ENCODE results near the gene TECTA.

DNA sequence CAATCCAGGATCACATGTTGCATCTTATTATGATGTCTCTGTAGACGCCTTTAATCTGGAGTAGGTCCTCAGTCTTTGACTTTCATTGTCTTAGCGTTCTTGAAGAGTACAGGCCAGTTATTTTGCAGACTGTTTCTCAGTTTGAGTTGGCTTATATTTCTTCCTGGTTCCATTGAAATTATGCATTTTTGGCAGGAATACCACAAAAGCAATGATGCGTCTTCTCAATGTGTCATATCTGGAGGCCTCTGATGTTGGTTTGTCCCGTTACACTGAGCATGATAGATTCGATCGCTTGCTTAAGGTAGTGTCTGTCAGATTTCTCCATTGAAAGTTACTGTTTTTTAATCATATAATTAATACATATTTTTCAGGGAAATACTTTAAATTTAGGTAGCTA, 30.6 kb downstream of the TECTA start:
- TF ChIP-seq, protein P1, sequence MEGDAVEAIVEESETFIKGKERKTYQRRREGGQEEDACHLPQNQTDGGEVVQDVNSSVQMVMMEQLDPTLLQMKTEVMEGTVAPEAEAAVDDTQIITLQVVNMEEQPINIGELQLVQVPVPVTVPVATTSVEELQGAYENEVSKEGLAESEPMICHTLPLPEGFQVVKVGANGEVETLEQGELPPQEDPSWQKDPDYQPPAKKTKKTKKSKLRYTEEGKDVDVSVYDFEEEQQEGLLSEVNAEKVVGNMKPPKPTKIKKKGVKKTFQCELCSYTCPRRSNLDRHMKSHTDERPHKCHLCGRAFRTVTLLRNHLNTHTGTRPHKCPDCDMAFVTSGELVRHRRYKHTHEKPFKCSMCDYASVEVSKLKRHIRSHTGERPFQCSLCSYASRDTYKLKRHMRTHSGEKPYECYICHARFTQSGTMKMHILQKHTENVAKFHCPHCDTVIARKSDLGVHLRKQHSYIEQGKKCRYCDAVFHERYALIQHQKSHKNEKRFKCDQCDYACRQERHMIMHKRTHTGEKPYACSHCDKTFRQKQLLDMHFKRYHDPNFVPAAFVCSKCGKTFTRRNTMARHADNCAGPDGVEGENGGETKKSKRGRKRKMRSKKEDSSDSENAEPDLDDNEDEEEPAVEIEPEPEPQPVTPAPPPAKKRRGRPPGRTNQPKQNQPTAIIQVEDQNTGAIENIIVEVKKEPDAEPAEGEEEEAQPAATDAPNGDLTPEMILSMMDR (IDR thresholded peaks at IDR 0.05; ENCODE audit: low read depth, low read length, poor library complexity, severe bottlenecking) = no peak
- no peak for TF ChIP-seq EZH2phosphoT487 (IDR thresholded peaks at IDR 0.05; ENCODE audit: borderline replicate concordance, low read length)

Measured in DOHH2 (cell line).